ENCODE measurements around the gene GIPR. TPM values are rescaled to one million over a fixed set of nuclear protein-coding genes. Genes with fewer than 3 reads are reported as not detected.

The GIPR gene
- total RNA-seq, 1 donor from 2014 or later, result 0.53 TPM

DNA sequence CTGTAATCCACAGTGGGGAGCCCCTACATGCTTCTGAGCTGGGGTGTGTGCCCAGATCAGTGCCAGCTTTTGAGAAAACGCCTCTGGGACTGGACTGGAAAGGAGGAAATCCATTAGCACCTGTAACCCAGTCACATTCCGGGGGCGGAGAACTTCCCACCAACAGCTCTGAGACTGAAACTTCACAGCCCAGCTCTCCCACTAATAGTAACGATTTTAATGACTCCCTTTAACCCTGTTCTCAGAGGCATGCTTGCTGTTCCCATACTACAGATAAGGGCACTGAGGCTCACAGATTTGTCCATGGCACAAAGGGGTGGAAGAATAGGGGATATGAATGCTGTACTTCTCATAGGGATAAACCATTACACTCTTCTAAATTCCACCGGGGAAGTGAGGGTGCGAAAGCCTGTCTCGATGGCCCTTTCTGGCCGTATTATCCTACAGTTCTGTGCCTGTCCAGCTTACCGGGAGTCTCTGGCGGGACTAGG is 61.8 kb downstream of the GIPR start:
- no peak for FAIRE-seq
- H3K4me3 ChIP-seq (ENCODE audit: low read depth, low read length), result peak overlapping the region; percentile 70

DNA sequence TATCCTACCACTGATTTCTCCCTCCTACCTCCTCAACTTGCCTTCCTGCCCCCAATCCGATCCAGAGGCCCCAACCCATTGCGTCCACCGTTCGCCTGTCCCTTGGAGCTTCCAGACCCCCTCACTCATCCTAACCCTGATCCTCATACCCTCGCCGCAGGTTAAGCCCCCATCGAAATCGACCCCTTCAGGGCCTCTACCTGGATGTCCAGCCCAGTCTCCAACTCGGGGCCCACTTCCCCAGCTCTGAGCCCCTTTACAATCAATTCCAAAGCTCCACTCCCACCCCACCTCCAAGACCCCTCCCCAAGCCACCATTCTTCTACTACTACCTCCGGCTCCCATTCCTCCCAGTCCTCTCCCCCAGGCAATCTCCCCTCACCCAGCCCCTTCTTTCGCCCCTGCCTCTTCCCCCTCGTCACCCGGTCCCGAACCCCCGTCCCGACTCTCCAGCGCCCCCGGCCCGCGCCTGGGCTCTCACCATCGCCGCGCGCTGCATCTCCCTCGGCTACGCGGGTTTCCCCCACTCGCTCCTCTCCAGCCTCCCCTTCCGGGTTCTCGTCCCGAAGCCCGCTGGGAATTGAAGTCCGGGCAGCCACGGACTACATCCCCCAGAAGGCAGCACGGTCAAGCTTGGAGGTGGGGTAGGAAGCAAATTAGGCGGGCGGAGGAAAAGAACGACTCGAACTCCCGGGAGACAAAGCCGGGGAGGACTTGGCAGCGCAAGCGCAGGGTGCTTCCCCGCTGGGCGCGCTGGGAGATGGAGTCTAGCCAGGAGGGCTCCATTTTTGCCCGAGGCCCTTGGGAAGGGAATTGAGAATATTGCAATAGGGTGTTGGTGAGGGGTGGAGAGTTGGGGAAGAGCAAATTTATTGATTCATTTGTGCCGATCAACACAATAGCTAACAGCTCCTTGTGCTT is 62.6 kb downstream of the GIPR start, which contains the start of gene FBXO46:
FBXO46 (minus strand) TSS at position 529 of the 921 bp plus-strand sequence. CDS start 17,401 bp downstream, outside the sequence.
- peak; percentile 97 for DNase-seq (ENCODE audit: low read depth)
- H3K27me3 ChIP-seq (ENCODE audit: control insufficient read depth, insufficient read depth, low read length), result no peaks in the 10 kb centered on the region
- H3K36me3 ChIP-seq (ENCODE audit: control insufficient read depth, insufficient read depth, low read length), result peaks cover 1% of the 10 kb centered on the region
- FAIRE-seq, result peak; percentile 88
- H3K4me3 ChIP-seq (ENCODE audit: low read depth, low read length), result peak within 1 kb of the TSS; percentile 70
- TF ChIP-seq, protein P1, sequence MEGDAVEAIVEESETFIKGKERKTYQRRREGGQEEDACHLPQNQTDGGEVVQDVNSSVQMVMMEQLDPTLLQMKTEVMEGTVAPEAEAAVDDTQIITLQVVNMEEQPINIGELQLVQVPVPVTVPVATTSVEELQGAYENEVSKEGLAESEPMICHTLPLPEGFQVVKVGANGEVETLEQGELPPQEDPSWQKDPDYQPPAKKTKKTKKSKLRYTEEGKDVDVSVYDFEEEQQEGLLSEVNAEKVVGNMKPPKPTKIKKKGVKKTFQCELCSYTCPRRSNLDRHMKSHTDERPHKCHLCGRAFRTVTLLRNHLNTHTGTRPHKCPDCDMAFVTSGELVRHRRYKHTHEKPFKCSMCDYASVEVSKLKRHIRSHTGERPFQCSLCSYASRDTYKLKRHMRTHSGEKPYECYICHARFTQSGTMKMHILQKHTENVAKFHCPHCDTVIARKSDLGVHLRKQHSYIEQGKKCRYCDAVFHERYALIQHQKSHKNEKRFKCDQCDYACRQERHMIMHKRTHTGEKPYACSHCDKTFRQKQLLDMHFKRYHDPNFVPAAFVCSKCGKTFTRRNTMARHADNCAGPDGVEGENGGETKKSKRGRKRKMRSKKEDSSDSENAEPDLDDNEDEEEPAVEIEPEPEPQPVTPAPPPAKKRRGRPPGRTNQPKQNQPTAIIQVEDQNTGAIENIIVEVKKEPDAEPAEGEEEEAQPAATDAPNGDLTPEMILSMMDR (IDR thresholded peaks at IDR 0.05; ENCODE audit: insufficient read depth, low read length, severe bottlenecking), result peak; percentile 28

More for the DNA sequence above, 61.8 kb downstream of the GIPR start:
- TF ChIP-seq, protein P1 (IDR thresholded peaks at IDR 0.05; ENCODE audit: insufficient read depth, low read length, severe bottlenecking), result no peak
- Histone ChIP-seq H3K36me3 (ENCODE audit: control insufficient read depth, insufficient read depth, low read length) (peaks cover 1% of the 10 kb centered on the region), H3K27me3 (ENCODE audit: control insufficient read depth, insufficient read depth, low read length) (no peaks in the 10 kb centered on the region)
- peak; percentile 60 for DNase-seq (ENCODE audit: low read depth)

Other genes starting within 250 kb of the GIPR start
- 65.0 and 78.5 TPM in 2 replicates for gene ERCC1, start 244.3 kb upstream of the GIPR start, total RNA-seq
- 3.6 and 4.2 TPM in 2 replicates for gene FOSB, start 200.2 kb upstream of the GIPR start, total RNA-seq
- gene RTN2, start 171.2 kb upstream of the GIPR start, total RNA-seq, result 2.1 and 2.9 TPM in 2 replicates
- gene PPM1N, start 169.8 kb upstream of the GIPR start, total RNA-seq, result 1.4 and 1.6 TPM in 2 replicates
- 59.0 and 86.0 TPM in 2 replicates for gene VASP, start 160.7 kb upstream of the GIPR start, total RNA-seq
- gene OPA3, start 83.4 kb upstream of the GIPR start, total RNA-seq, result 5.3 and 7.0 TPM in 2 replicates
- not detected in 2 replicates for gene GPR4, start 66.0 kb upstream of the GIPR start, total RNA-seq
- 144 and 153 TPM in 2 replicates for gene EML2, start 28.8 kb upstream of the GIPR start, total RNA-seq
- 429 and 572 TPM in 2 replicates for gene SNRPD2, start 23.7 kb downstream of the GIPR start, total RNA-seq
- 7.7 and 11.6 TPM in 2 replicates for gene QPCTL, start 24.4 kb downstream of the GIPR start, total RNA-seq
- gene FBXO46, start 62.7 kb downstream of the GIPR start, total RNA-seq, result 2.4 and 5.5 TPM in 2 replicates
- gene MEIOSIN, start 65.2 kb downstream of the GIPR start, total RNA-seq, result not detected in 2 replicates
- 1.7 and 2.1 TPM in 2 replicates for gene SIX5, start 101.0 kb downstream of the GIPR start, total RNA-seq
- 4.7 and 9.1 TPM in 2 replicates for gene DMPK, start 114.3 kb downstream of the GIPR start, total RNA-seq
- gene DMWD, start 124.6 kb downstream of the GIPR start, total RNA-seq, result 25.3 and 29.0 TPM in 2 replicates
- gene RSPH6A, start 147.1 kb downstream of the GIPR start, total RNA-seq, result under 0.01 TPM in 1 of 2 replicates, not detected in the other
- 27.9 and 29.7 TPM in 2 replicates for gene SYMPK, start 194.9 kb downstream of the GIPR start, total RNA-seq
- not detected in 2 replicates for gene FOXA3, start 196.1 kb downstream of the GIPR start, total RNA-seq
- 11.3 and 11.8 TPM in 2 replicates for gene IRF2BP1, start 217.9 kb downstream of the GIPR start, total RNA-seq
- gene MYPOP, start 234.4 kb downstream of the GIPR start, total RNA-seq, result 0.53 and 0.90 TPM in 2 replicates
- not detected in 2 replicates for gene NANOS2, start 246.6 kb downstream of the GIPR start, total RNA-seq